PC-9 (cell line): ENCODE results near the gene NPR2.

Source experiments
- CTCF ChIP-seq: fragments of 200-600 bp; sonication (generic); conservative IDR thresholded peaks from 2 replicates; pipeline ENCODE4 v1.6.1; 2017; ENCODE audit warnings: mixed run types, antibody characterized with exemption, mild to moderate bottlenecking, moderate library complexity
- EZH2 ChIP-seq: fragments of 200-600 bp; sonication (generic); IDR thresholded peaks from 2 replicates; pipeline ENCODE4 v1.8.0; 2017; ENCODE audit warnings: antibody characterized with exemption, low read depth

GRCh38 chr9:35755071-35755470 lies 36.3 kb upstream of the NPR2 start:
- TF ChIP-seq CTCF (no peak), EZH2 (no peak)
